GM18526 (cell line): ENCODE results near the gene CDH12.

Experiments used
- POLR2A ChIP-seq: IDR thresholded peaks from 3 replicates; pipeline ENCODE4 v1.6.1; 2011; ENCODE audit not compliant: insufficient read length; ENCODE audit errors: extremely low read depth

The CDH12 gene

GRCh38 chr5:22226423-22226822 is 626.7 kb downstream of the CDH12 start:
- TF ChIP-seq POLR2A = no peak

GRCh38 chr5:22223079-22223478 is 630.1 kb downstream of the CDH12 start:
- TF ChIP-seq POLR2A = no peak

GRCh38 chr5:22111320-22111719 is 741.8 kb downstream of the CDH12 start:
- no peak for TF ChIP-seq POLR2A

GRCh38 chr5:22109315-22109714 is 743.8 kb downstream of the CDH12 start:
- TF ChIP-seq POLR2A = no peak

- TF ChIP-seq POLR2A = no peak
Observed at GRCh38 chr5:22108545-22108944, 744.6 kb downstream of the CDH12 start.

GRCh38 chr5:22102823-22103359 is 750.3 kb downstream of the CDH12 start:
- TF ChIP-seq POLR2A = no peak

- TF ChIP-seq POLR2A = no peak
Observed at GRCh38 chr5:22088517-22088916, 764.6 kb downstream of the CDH12 start.

- TF ChIP-seq POLR2A = no peak
Observed at GRCh38 chr5:22079566-22079965, 773.6 kb downstream of the CDH12 start.

- TF ChIP-seq POLR2A = no peak
Observed at GRCh38 chr5:22079002-22079401, 774.1 kb downstream of the CDH12 start.

- TF ChIP-seq POLR2A = no peak
Observed at GRCh38 chr5:22076586-22076985, 776.6 kb downstream of the CDH12 start.

GRCh38 chr5:22070186-22070728 is 782.9 kb downstream of the CDH12 start:
- TF ChIP-seq POLR2A = no peak

- no peak for TF ChIP-seq POLR2A
Observed at GRCh38 chr5:22063717-22064116, 789.4 kb downstream of the CDH12 start.

- no peak for TF ChIP-seq POLR2A
Observed at GRCh38 chr5:22058620-22059019, 794.5 kb downstream of the CDH12 start.

GRCh38 chr5:22057012-22057411 is 796.1 kb downstream of the CDH12 start:
- TF ChIP-seq POLR2A = no peak

GRCh38 chr5:22056601-22057000 is 796.5 kb downstream of the CDH12 start:
- no peak for TF ChIP-seq POLR2A

GRCh38 chr5:22053195-22053594 is 799.9 kb downstream of the CDH12 start:
- TF ChIP-seq POLR2A = no peak

GRCh38 chr5:22051881-22052280 is 801.3 kb downstream of the CDH12 start:
- no peak for TF ChIP-seq POLR2A
